Glutamatergic neuron (in vitro differentiated cells): ENCODE measurements around the gene RAB43. TPM values are rescaled to one million over a fixed set of nuclear protein-coding genes. Genes with fewer than 3 reads are reported as not detected.

Experiments used
- DNase-seq: peaks from one replicate; pipeline ENCODE4 v3.0.0; 2022
- H3K27ac Mint-ChIP-seq: one replicate; pipeline ENCODE4 v1.8.0; 2020; ENCODE audit warnings: mild to moderate bottlenecking, mixed read lengths, inconsistent platforms; ENCODE audit not compliant: unreplicated experiment
- H3K27me3 Mint-ChIP-seq: one replicate; pipeline ENCODE4 v1.8.0; 2020; ENCODE audit warnings: mild to moderate bottlenecking, moderate library complexity, mixed read lengths, inconsistent platforms; ENCODE audit not compliant: unreplicated experiment
- H3K36me3 Mint-ChIP-seq: one replicate; pipeline ENCODE4 v1.8.0; 2020; ENCODE audit warnings: mild to moderate bottlenecking, mixed read lengths, inconsistent platforms; ENCODE audit not compliant: unreplicated experiment
- H3K4me1 Mint-ChIP-seq: one replicate; pipeline ENCODE4 v1.8.0; 2020; ENCODE audit warnings: mild to moderate bottlenecking, low read depth, mixed read lengths, inconsistent platforms; ENCODE audit not compliant: unreplicated experiment
- H3K4me3 Mint-ChIP-seq: one replicate; pipeline ENCODE4 v1.8.0; 2020; ENCODE audit warnings: mild to moderate bottlenecking, mixed read lengths, inconsistent platforms; ENCODE audit not compliant: unreplicated experiment
- H3K9me3 Mint-ChIP-seq: one replicate; pipeline ENCODE4 v1.8.0; 2020; ENCODE audit warnings: mild to moderate bottlenecking, moderate library complexity, mixed read lengths, inconsistent platforms; ENCODE audit not compliant: unreplicated experiment
- total RNA-seq: library from RNA; stranded (reverse); fragmentation: NEBNext Ultra II Directional; extraction: Animal tissue kit (Norgen Biotek cat#: 25700); gene quantifications from one replicate; pipeline ENCODE4 v1.2.1, GENCODE V29; 2021; ENCODE audit not compliant: unreplicated experiment
- TF ChIP-seq, protein P1 (sequence below): fragments of 200-600 bp; sonication (generic); IDR thresholded peaks from one replicate; pipeline ENCODE4 v1.5.0; 2021; ENCODE audit not compliant: partially characterized antibody, unreplicated experiment

The RAB43 gene
- total RNA-seq, 1 donor from 2014 or later, result 2.3 TPM

DNA sequence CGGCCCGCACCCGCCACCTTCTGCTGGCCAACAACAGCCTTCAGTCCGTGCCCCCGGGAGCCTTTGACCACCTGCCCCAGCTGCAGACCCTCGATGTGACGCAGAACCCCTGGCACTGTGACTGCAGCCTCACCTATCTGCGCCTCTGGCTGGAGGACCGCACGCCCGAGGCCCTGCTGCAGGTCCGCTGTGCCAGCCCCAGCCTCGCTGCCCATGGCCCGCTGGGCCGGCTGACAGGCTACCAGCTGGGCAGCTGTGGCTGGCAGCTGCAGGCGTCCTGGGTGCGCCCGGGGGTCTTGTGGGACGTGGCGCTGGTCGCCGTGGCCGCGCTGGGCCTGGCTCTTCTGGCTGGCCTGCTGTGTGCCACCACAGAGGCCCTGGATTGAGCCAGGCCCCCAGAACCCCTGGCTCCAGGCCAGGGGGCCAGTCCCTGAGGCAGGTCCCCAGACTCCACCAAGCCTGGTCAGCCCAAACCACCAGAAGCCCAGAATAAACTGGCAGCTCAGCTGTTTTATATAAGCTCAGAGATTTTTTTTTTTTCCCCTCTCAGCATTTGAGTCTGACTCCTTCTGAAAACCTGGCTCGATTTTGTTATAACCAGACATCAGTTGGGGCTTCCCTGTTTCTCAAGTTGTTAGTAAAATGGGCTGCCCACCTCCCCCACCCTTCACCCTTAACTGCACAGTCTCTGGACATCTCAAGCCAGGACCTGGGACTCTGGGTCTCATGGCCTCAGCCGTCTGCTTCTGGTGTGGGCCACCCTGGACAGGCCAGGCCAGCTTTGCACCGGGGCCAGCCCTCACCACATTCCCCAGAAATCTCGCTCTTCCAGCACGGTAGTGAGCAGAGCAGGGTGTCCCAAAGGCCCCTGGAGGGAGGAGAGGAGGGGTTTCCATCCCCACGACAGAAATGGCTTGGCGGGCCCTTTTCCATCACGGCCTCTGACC is 59.4 kb downstream of the RAB43 start:
- Mint-ChIP-seq H3K36me3 (no peaks in the 10 kb centered on the region), H3K4me1 (peaks cover 10% of the 10 kb centered on the region), H3K27ac (no peak overlapping the region), H3K9me3 (peaks cover 2% of the 10 kb centered on the region), H3K27me3 (peaks cover 7% of the 10 kb centered on the region), H3K4me3 (no peak overlapping the region)
- TF ChIP-seq, protein P1, sequence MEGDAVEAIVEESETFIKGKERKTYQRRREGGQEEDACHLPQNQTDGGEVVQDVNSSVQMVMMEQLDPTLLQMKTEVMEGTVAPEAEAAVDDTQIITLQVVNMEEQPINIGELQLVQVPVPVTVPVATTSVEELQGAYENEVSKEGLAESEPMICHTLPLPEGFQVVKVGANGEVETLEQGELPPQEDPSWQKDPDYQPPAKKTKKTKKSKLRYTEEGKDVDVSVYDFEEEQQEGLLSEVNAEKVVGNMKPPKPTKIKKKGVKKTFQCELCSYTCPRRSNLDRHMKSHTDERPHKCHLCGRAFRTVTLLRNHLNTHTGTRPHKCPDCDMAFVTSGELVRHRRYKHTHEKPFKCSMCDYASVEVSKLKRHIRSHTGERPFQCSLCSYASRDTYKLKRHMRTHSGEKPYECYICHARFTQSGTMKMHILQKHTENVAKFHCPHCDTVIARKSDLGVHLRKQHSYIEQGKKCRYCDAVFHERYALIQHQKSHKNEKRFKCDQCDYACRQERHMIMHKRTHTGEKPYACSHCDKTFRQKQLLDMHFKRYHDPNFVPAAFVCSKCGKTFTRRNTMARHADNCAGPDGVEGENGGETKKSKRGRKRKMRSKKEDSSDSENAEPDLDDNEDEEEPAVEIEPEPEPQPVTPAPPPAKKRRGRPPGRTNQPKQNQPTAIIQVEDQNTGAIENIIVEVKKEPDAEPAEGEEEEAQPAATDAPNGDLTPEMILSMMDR, result no peak
- no peak for DNase-seq

GRCh38 chr3:129061023-129061887 is 60.3 kb downstream of the RAB43 start:
- H3K9me3 Mint-ChIP-seq, result peaks cover 2% of the 10 kb centered on the region
- no peak for DNase-seq
- H3K36me3 Mint-ChIP-seq, result no peaks in the 10 kb centered on the region
- no peak overlapping the region for H3K4me3 Mint-ChIP-seq
- TF ChIP-seq, protein P1, result no peak
- H3K27me3 Mint-ChIP-seq, result peaks cover 7% of the 10 kb centered on the region
- no peak overlapping the region for H3K27ac Mint-ChIP-seq
- peaks cover 10% of the 10 kb centered on the region for H3K4me1 Mint-ChIP-seq

DNA sequence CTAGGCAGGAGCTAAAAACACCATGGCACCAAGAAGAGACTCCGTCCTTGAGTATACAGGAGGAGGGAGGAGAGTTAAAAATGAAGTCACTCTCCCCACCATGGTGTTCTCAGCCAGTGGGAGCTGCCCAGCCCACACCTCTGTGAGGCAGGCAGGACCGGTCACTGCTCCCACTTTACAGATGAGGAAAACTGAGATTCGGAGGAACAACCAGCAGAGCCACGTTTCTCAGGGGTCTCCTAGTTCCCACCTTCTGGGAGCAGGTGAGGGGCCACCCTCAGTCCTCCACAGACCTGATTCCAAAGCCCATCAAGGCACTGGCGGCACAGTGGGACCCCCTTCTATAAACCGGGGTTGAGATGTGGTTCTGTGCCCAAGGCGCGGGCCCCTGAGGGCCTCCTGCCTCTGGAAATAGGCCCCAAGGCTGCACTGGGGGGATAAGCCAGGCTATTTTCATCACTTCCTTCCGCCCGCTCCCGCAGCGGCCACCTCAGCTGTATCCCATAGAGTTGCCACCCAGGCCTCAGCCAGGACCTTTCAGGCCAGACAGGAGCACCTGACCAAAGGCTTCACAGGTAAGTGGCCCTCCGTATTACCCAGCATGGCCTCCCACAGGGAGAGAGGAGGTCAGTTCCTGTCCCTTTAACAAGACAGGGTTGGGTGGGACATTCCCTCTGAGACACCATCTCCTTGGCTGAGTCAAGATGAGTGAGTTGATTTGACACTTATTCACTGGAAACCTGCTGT is 61.2 kb downstream of the RAB43 start, which contains the start of gene GP9:
Gene GP9 (plus strand): TSS at position 504 of the 747 bp plus-strand sequence. CDS start 961 bp downstream, outside the sequence.
- H3K4me3 Mint-ChIP-seq, result no peak within 1 kb of the TSS
- no peaks in the 10 kb centered on the region for H3K36me3 Mint-ChIP-seq
- H3K27ac Mint-ChIP-seq, result no peak within 1 kb of the TSS
- peaks cover 7% of the 10 kb centered on the region for H3K27me3 Mint-ChIP-seq
- TF ChIP-seq, protein P1, result no peak
- peaks cover 2% of the 10 kb centered on the region for H3K9me3 Mint-ChIP-seq
- DNase-seq, result no peak
- H3K4me1 Mint-ChIP-seq, result peaks cover 10% of the 10 kb centered on the region

DNA sequence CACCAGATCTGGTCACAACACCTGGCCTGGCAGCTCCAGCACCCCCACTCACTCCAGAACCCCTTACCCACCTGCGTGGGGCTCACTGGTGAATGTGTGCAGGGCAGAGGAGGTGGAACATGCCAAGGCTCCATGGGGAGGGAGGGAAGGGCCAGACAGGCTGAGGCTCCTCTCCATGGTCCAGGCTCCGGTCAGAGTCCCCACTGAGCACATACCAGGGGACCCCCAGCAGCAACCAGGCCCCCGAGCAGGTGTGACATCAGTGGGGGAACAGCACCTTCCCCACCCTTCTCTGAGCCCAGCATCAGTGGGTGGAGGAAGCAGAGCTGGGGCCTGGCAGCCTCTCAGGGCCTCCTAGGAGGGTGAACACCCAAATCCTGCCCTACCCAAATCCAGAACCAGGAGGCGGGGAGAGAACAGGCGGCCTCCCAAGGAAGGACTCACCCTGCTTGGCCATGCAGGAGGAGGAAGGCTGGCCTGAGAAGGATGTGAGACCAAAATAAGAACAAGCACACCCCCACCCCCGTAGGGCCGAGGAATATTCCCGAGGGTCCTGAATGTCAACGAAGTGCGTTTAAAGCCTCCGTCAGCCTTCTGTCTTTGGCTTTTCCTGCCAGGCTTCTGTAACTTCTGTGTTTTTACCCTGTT is 62.2 kb downstream of the RAB43 start:
- H3K4me3 Mint-ChIP-seq, result peak overlapping the region; percentile 15
- H3K36me3 Mint-ChIP-seq, result no peaks in the 10 kb centered on the region
- H3K27ac Mint-ChIP-seq, result no peak overlapping the region
- peaks cover 7% of the 10 kb centered on the region for H3K27me3 Mint-ChIP-seq
- TF ChIP-seq, protein P1, result no peak
- peaks cover 2% of the 10 kb centered on the region for H3K9me3 Mint-ChIP-seq
- H3K4me1 Mint-ChIP-seq, result peaks cover 10% of the 10 kb centered on the region
- no peak for DNase-seq
